ENCODE results near the gene SCMH1.

GRCh38 chr1:41053316-41053715 is 188.8 kb downstream of the SCMH1 start:
- TF ChIP-seq CTCF (conservative IDR thresholded peaks at IDR 0.05; ENCODE audit: low read depth in 2 of 2) (no peak), POLR2AphosphoS5 (IDR thresholded peaks at IDR 0.05; ENCODE audit: low read depth) (no peak), EZH2 (IDR thresholded peaks at IDR 0.05; ENCODE audit: low read depth, unreplicated experiment) (no peak), ETS1 (IDR thresholded peaks at IDR 0.05) (no peak), EZH2phosphoT487 (IDR thresholded peaks at IDR 0.05; ENCODE audit: unreplicated experiment) (no peak), ZNF114 (CRISPR knock-in tag; IDR thresholded peaks at IDR 0.05) (no peak), CREB1 (CRISPR knock-in tag; IDR thresholded peaks at IDR 0.05; ENCODE audit: low read depth) (no peak)
